MM.1S (cell line): ENCODE results near the gene GSAP.

Source experiments
- DNase-seq: peaks from one replicate; pipeline ENCODE4 v3.0.0-alpha.2; 2015
- H2AFZ ChIP-seq: fragments of 300-600 bp; sonication (generic); 2 replicates; pipeline ENCODE4 v1.6.0; 2016; ENCODE audit warnings: antibody characterized with exemption, low read length
- H3F3A ChIP-seq: fragments of 300-600 bp; sonication (generic); 2 replicates; pipeline ENCODE4 v1.6.1; 2016; ENCODE audit warnings: mild to moderate bottlenecking, antibody characterized with exemption, low read length, moderate library complexity, mixed read lengths; ENCODE audit not compliant: insufficient read depth
- H3K27ac ChIP-seq: fragments of 300-600 bp; sonication (generic); 2 replicates; pipeline ENCODE4 v1.5.1; 2016; ENCODE audit warnings: mild to moderate bottlenecking, low read length
- H3K27me3 ChIP-seq: fragments of 300-600 bp; sonication (generic); replicated peaks from 2 replicates; pipeline ENCODE4 v1.6.0; 2016; ENCODE audit warnings: low read length; ENCODE audit not compliant: insufficient read depth
- H3K36me3 ChIP-seq: fragments of 300-600 bp; sonication (generic); replicated peaks from 2 replicates; pipeline ENCODE4 v1.6.1; 2016; ENCODE audit warnings: mild to moderate bottlenecking, low read length, mixed read lengths; ENCODE audit not compliant: insufficient read depth
- H3K4me1 ChIP-seq: fragments of 300-600 bp; sonication (generic); 2 replicates; pipeline ENCODE4 v1.6.1; 2016; ENCODE audit warnings: low read length, mixed read lengths
- H3K4me2 ChIP-seq: fragments of 300-600 bp; sonication (generic); 2 replicates; pipeline ENCODE4 v1.6.0; 2016; ENCODE audit warnings: low read depth, low read length
- H3K4me3 ChIP-seq: fragments of 300-600 bp; sonication (generic); 2 replicates; pipeline ENCODE4 v1.5.1; 2016; ENCODE audit warnings: low read length, mixed read lengths
- H3K79me2 ChIP-seq: fragments of 300-600 bp; sonication (generic); 2 replicates; pipeline ENCODE4 v1.6.1; 2016; ENCODE audit warnings: mixed run types, low read length, mixed read lengths
- H3K9ac ChIP-seq: fragments of 300-600 bp; sonication (generic); 2 replicates; pipeline ENCODE4 v1.6.1; 2016; ENCODE audit warnings: low read length, mixed read lengths
- H3K9me2 ChIP-seq: fragments of 300-600 bp; sonication (generic); replicated peaks from 2 replicates; pipeline ENCODE4 v1.6.1; 2016; ENCODE audit warnings: mild to moderate bottlenecking, low read length, mixed read lengths; ENCODE audit not compliant: insufficient read depth
- H3K9me3 ChIP-seq: fragments of 300-600 bp; sonication (generic); replicated peaks from 2 replicates; pipeline ENCODE4 v1.6.1; 2016; ENCODE audit warnings: mild to moderate bottlenecking, low read length, mixed read lengths; ENCODE audit not compliant: insufficient read depth
- H4K20me1 ChIP-seq: fragments of 300-600 bp; sonication (generic); 2 replicates; pipeline ENCODE4 v1.6.1; 2016; ENCODE audit warnings: mild to moderate bottlenecking, low read length, moderate library complexity, mixed read lengths; ENCODE audit not compliant: insufficient read depth
- CTCF ChIP-seq: fragments of 300-600 bp; sonication (generic); IDR thresholded peaks from 2 replicates; pipeline ENCODE4 v1.5.1; 2016; ENCODE audit warnings: antibody characterized with exemption, low read length, mixed read lengths
- EZH2 ChIP-seq: fragments of 300-600 bp; sonication (generic); optimal IDR thresholded peaks from 2 replicates; pipeline ENCODE3; 2017; ENCODE audit warnings: low read depth, mild to moderate bottlenecking, antibody characterized with exemption, low read length, mixed read lengths
- EZH2phosphoT487 ChIP-seq: fragments of 300-600 bp; sonication (generic); IDR thresholded peaks from 2 replicates; pipeline ENCODE4 v1.6.1; 2018; ENCODE audit warnings: antibody characterized with exemption, low read length

The GSAP gene

GRCh38 chr7:77461842-77462241 lies 45.7 kb upstream of the GSAP start:
- H3K4me1 ChIP-seq, result peaks cover 4% of the 10 kb centered on the region; the same call in 1 of the 2 replicates

GRCh38 chr7:77461246-77461645 lies 45.1 kb upstream of the GSAP start:
- H3K36me3 ChIP-seq, result no peaks in the 10 kb centered on the region
- H3K27ac ChIP-seq, result no peak overlapping the region
- H3K27me3 ChIP-seq, result no peaks in the 10 kb centered on the region
- H3K9me2 ChIP-seq, result no peaks in the 10 kb centered on the region
- DNase-seq, result no peak
- no peak overlapping the region for H3K9ac ChIP-seq
- no peaks in the 10 kb centered on the region for H4K20me1 ChIP-seq
- TF ChIP-seq EZH2phosphoT487 (no peak), CTCF (no peak), EZH2 (no peak)
- no peaks in the 10 kb centered on the region for H3F3A ChIP-seq
- H3K4me3 ChIP-seq, result no peak overlapping the region
- H3K9me3 ChIP-seq, result no peaks in the 10 kb centered on the region
- H3K4me1 ChIP-seq, result peaks cover 4% of the 10 kb centered on the region; the same call in 1 of the 2 replicates
- no peak overlapping the region for H3K4me2 ChIP-seq
- H3K79me2 ChIP-seq, result no peaks in the 10 kb centered on the region
- H2AFZ ChIP-seq, result no peak overlapping the region

More at GRCh38 chr7:77461842-77462241, 45.7 kb upstream of the GSAP start:
- H3K9ac ChIP-seq, result no peak overlapping the region
- no peak overlapping the region for H3K27ac ChIP-seq
- no peaks in the 10 kb centered on the region for H3K27me3 ChIP-seq
- no peak overlapping the region for H2AFZ ChIP-seq
- H3F3A ChIP-seq, result no peaks in the 10 kb centered on the region
- no peaks in the 10 kb centered on the region for H3K79me2 ChIP-seq
- no peak for DNase-seq
- no peaks in the 10 kb centered on the region for H3K9me2 ChIP-seq
- no peaks in the 10 kb centered on the region for H4K20me1 ChIP-seq
- no peak overlapping the region for H3K4me2 ChIP-seq
- TF ChIP-seq EZH2, result no peak
- H3K4me3 ChIP-seq, result no peak overlapping the region
- H3K36me3 ChIP-seq, result no peaks in the 10 kb centered on the region
- H3K9me3 ChIP-seq, result no peaks in the 10 kb centered on the region

- Histone ChIP-seq H3K9me3 (no peaks in the 10 kb centered on the region), H4K20me1 (no peaks in the 10 kb centered on the region), H3K4me3 (no peak overlapping the region), H3K27ac (no peak overlapping the region), H3K9me2 (no peaks in the 10 kb centered on the region), H2AFZ (no peak overlapping the region), H3K4me1 (peaks cover 4% of the 10 kb centered on the region; the same call in 1 of the 2 replicates), H3K4me2 (no peak overlapping the region), H3K36me3 (no peaks in the 10 kb centered on the region), H3F3A (no peaks in the 10 kb centered on the region), H3K9ac (no peak overlapping the region), H3K79me2 (no peaks in the 10 kb centered on the region), H3K27me3 (no peaks in the 10 kb centered on the region)
- DNase-seq, result no peak
- TF ChIP-seq EZH2phosphoT487, result no peak
- TF ChIP-seq EZH2, result no peak
- TF ChIP-seq CTCF, result peak; percentile 19; the same call in 1 of the 2 replicates
Observed at GRCh38 chr7:77460057-77460486, 43.9 kb upstream of the GSAP start.

- DNase-seq, result no peak
- no peak overlapping the region for H3K27ac ChIP-seq
Observed at GRCh38 chr7:77459311-77459726, 43.2 kb upstream of the GSAP start.

More at GRCh38 chr7:77459311-77459726, 43.2 kb upstream of the GSAP start:
- Histone ChIP-seq H2AFZ (no peak overlapping the region), H3K9ac (no peak overlapping the region), H4K20me1 (no peaks in the 10 kb centered on the region), H3K27me3 (no peaks in the 10 kb centered on the region), H3K4me2 (no peak overlapping the region), H3F3A (no peaks in the 10 kb centered on the region), H3K4me1 (peaks cover under 1% of the 10 kb centered on the region; the same call in 1 of the 2 replicates), H3K4me3 (no peak overlapping the region), H3K9me2 (no peaks in the 10 kb centered on the region), H3K79me2 (no peaks in the 10 kb centered on the region), H3K36me3 (no peaks in the 10 kb centered on the region), H3K9me3 (no peaks in the 10 kb centered on the region)
- no peak for TF ChIP-seq EZH2phosphoT487
- no peak for TF ChIP-seq EZH2
- TF ChIP-seq CTCF, result no peak
